Uterus (tissue), 4 donors: Measurements from ENCODE around the gene SLAMF6. TPM values are rescaled to one million over a fixed set of nuclear protein-coding genes. Genes with fewer than 3 reads are reported as not detected.

Experiments used
- DNase-seq, 2 donors: peaks; one replicate each; pipeline ENCODE4 v3.0.0-alpha.2; 2019 to 2020
- H3K27ac ChIP-seq, 2 donors: fragments of 200-600 bp; sonication (generic); 1 replicate in 1 of 2; 2 replicates in 1 of 2; pipeline ENCODE4 v1.5.1; 2016 to 2018
- H3K27me3 ChIP-seq, 2 donors: fragments of 200-600 bp; sonication (generic); one replicate each; pipeline ENCODE4 v1.5.1; 2018 to 2019; ENCODE audit warnings: control low read depth in 1 of 2
- H3K36me3 ChIP-seq, 2 donors: fragments of 200-600 bp; sonication (generic); one replicate each; pipeline ENCODE4 v1.5.1; 2019; ENCODE audit warnings: control low read depth in 1 of 2
- H3K4me1 ChIP-seq, 2 donors: fragments of 200-600 bp; sonication (generic); one replicate each; pipeline ENCODE4 v1.5.1; 2018 to 2019; ENCODE audit warnings: control low read depth in 1 of 2
- H3K4me3 ChIP-seq, 2 donors: fragments of 200-600 bp; sonication (generic); 1 replicate in 1 of 2; 2 replicates in 1 of 2; pipeline ENCODE4 v1.5.1; 2018 to 2019; ENCODE audit warnings: mild to moderate bottlenecking in 1 of 2
- H3K9me3 ChIP-seq, 2 donors: fragments of 200-600 bp; sonication (generic); one replicate each; pipeline ENCODE4 v1.5.1; 2019; ENCODE audit warnings: control low read depth in 1 of 2
- CTCF ChIP-seq, 4 experiments: fragments of 200-600 bp in 2 of 4; fragments of 450-650 bp in 2 of 4; sonication (generic) in 2 of 4; IDR thresholded peaks; one replicate each; pipeline ENCODE4 v1.5.1; 2016 to 2019; ENCODE audit warnings: antibody characterized with exemption in 4 of 4, mild to moderate bottlenecking in 2 of 4, moderate library complexity in 1 of 4
- POLR2A ChIP-seq, 2 donors: fragments of 450-650 bp; IDR thresholded peaks; one replicate each; pipeline ENCODE4 v1.6.1; 2016; ENCODE audit warnings: antibody characterized with exemption in 2 of 2, mild to moderate bottlenecking in 1 of 2, moderate library complexity in 1 of 2
- intact Hi-C: fragments of 100-400 bp; cut with DNase I; formaldehyde crosslinking; loops from one replicate; pipeline ENCODE4 v1.15.1; 2023; ENCODE audit warnings: low total_unique reads
- total RNA-seq, 4 donors: library from RNA; depleted of rRNA in 3 of 4; stranded (reverse); fragments of >200 nt in 3 of 4; gene quantifications; one replicate each; pipeline versions ENCODE4 v1.1.0 to v1.2.4, GENCODE V29; 2014 to 2023
- donor health status: DM: yes; HTN: yes; CAD: no.

Gene SLAMF6
- total RNA-seq, 4 donors from 2014 or later: under 0.01 to 3.8 (median 0.65) TPM

GRCh38 chr1:160451859-160452232, 71.2 kb downstream of the SLAMF6 start:
- H3K27ac ChIP-seq: no peak overlapping the region
- no peak overlapping the region for H3K4me3 ChIP-seq
- no peak for DNase-seq
- intact Hi-C loops: no loop called here
- TF ChIP-seq CTCF (IDR thresholded peaks at IDR 0.05) (no peak), POLR2A (IDR thresholded peaks at IDR 0.05) (no peak)
- H3K27me3 ChIP-seq: no peaks in the 10 kb centered on the region
- no peaks in the 10 kb centered on the region for H3K36me3 ChIP-seq
- no peaks in the 10 kb centered on the region for H3K4me1 ChIP-seq
- no peaks in the 10 kb centered on the region for H3K9me3 ChIP-seq

- Histone ChIP-seq H3K4me1 (no peaks in the 10 kb centered on the region), H3K27me3 (no peaks in the 10 kb centered on the region), H3K36me3 (no peaks in the 10 kb centered on the region), H3K4me3 (no peak overlapping the region), H3K9me3 (no peaks in the 10 kb centered on the region), H3K27ac (no peak overlapping the region)
- no peak for TF ChIP-seq POLR2A (IDR thresholded peaks at IDR 0.05)
- TF ChIP-seq CTCF (IDR thresholded peaks at IDR 0.05): no peak
- DNase-seq: no peak
- intact Hi-C loops: no loop called here
Measured at GRCh38 chr1:160451119-160451858, 71.8 kb downstream of the SLAMF6 start.

GRCh38 chr1:160449494-160449893, 73.6 kb downstream of the SLAMF6 start:
- H3K27me3 ChIP-seq: no peaks in the 10 kb centered on the region
- H3K4me3 ChIP-seq: no peak overlapping the region
- no peaks in the 10 kb centered on the region for H3K36me3 ChIP-seq
- TF ChIP-seq POLR2A (IDR thresholded peaks at IDR 0.05): no peak
- no peak for DNase-seq
- H3K9me3 ChIP-seq: no peaks in the 10 kb centered on the region
- no peak overlapping the region for H3K27ac ChIP-seq
- intact Hi-C loops: no loop called here
- no peaks in the 10 kb centered on the region for H3K4me1 ChIP-seq

- no peaks in the 10 kb centered on the region for H3K36me3 ChIP-seq
- H3K27me3 ChIP-seq: no peaks in the 10 kb centered on the region
- no peaks in the 10 kb centered on the region for H3K4me1 ChIP-seq
- intact Hi-C loops: no loop called here
- DNase-seq: no peak
- H3K4me3 ChIP-seq: no peak overlapping the region
- H3K27ac ChIP-seq: no peak overlapping the region
- H3K9me3 ChIP-seq: no peaks in the 10 kb centered on the region
- no peak for TF ChIP-seq CTCF (IDR thresholded peaks at IDR 0.05)
- TF ChIP-seq POLR2A (IDR thresholded peaks at IDR 0.05): no peak
Measured at GRCh38 chr1:160446945-160447600, 76.0 kb downstream of the SLAMF6 start.

- H3K27me3 ChIP-seq: no peaks in the 10 kb centered on the region
- H3K36me3 ChIP-seq: no peaks in the 10 kb centered on the region
- no peaks in the 10 kb centered on the region for H3K9me3 ChIP-seq
- no peak overlapping the region for H3K27ac ChIP-seq
- H3K4me1 ChIP-seq: no peaks in the 10 kb centered on the region
- no peak for DNase-seq
- intact Hi-C loops: no loop called here
- no peak for TF ChIP-seq POLR2A (IDR thresholded peaks at IDR 0.05)
- TF ChIP-seq CTCF (IDR thresholded peaks at IDR 0.05): no peak
- no peak overlapping the region for H3K4me3 ChIP-seq
Measured at GRCh38 chr1:160439718-160440117, 83.3 kb downstream of the SLAMF6 start.
